Peyer's patch (tissue), 4 donors: ENCODE measurements around the gene CPT1C. TPM values are rescaled to one million over a fixed set of nuclear protein-coding genes. Genes with fewer than 3 reads are reported as not detected.

Experiments
- DNase-seq, 3 donors: peaks; one replicate each; pipeline ENCODE4 v3.0.0-alpha.2; 2017 to 2019
- H3K27ac ChIP-seq, 4 donors: fragments of 200-600 bp; sonication (generic); one replicate each; pipeline ENCODE4 v1.5.1; 2016 to 2019
- H3K27me3 ChIP-seq, 2 donors: fragments of 200-600 bp; sonication (generic); one replicate each; pipeline ENCODE4 v1.5.1; 2019
- H3K36me3 ChIP-seq, 3 donors: fragments of 200-600 bp; sonication (generic); one replicate each; pipeline ENCODE4 v1.5.1; 2016 to 2019
- H3K4me1 ChIP-seq, 4 donors: fragments of 200-600 bp; sonication (generic); one replicate each; pipeline ENCODE4 v1.5.1; 2016 to 2019
- H3K4me3 ChIP-seq, 4 donors: fragments of 200-600 bp; sonication (generic); 1 replicate in 3 of 4; 2 replicates in 1 of 4; pipeline ENCODE4 v1.5.1; 2016 to 2019; ENCODE audit warnings: mild to moderate bottlenecking in 1 of 4
- H3K9me3 ChIP-seq, 4 donors: fragments of 200-600 bp; sonication (generic); one replicate each; pipeline ENCODE4 v1.5.1; 2016 to 2019; ENCODE audit warnings: mild to moderate bottlenecking in 1 of 4
- POLR2A ChIP-seq, 2 donors: fragments of 450-650 bp; IDR thresholded peaks; one replicate each; pipeline ENCODE4 v1.5.1; 2017; ENCODE audit warnings: antibody characterized with exemption in 2 of 2, mild to moderate bottlenecking in 2 of 2, moderate library complexity in 2 of 2
- total RNA-seq, 4 donors: library from RNA; depleted of rRNA; stranded (reverse); fragments of >200 nt; gene quantifications; one replicate each; pipeline ENCODE4 v1.1.0, GENCODE V29; 2016
- TF ChIP-seq, protein P1 (sequence below), 6 experiments: fragments of 450-650 bp in 4 of 6; fragments of 200-600 bp in 2 of 6; sonication (generic) in 1 of 6; IDR thresholded peaks; one replicate each; pipeline ENCODE4 v1.5.1; 2017 to 2019; ENCODE audit warnings: antibody characterized with exemption in 6 of 6, mild to moderate bottlenecking in 3 of 6, moderate library complexity in 1 of 6

Gene CPT1C
- total RNA-seq, 4 donors from 2014 or later = 3.0 to 12.4 (median 5.6) TPM; not detected in 1

DNA sequence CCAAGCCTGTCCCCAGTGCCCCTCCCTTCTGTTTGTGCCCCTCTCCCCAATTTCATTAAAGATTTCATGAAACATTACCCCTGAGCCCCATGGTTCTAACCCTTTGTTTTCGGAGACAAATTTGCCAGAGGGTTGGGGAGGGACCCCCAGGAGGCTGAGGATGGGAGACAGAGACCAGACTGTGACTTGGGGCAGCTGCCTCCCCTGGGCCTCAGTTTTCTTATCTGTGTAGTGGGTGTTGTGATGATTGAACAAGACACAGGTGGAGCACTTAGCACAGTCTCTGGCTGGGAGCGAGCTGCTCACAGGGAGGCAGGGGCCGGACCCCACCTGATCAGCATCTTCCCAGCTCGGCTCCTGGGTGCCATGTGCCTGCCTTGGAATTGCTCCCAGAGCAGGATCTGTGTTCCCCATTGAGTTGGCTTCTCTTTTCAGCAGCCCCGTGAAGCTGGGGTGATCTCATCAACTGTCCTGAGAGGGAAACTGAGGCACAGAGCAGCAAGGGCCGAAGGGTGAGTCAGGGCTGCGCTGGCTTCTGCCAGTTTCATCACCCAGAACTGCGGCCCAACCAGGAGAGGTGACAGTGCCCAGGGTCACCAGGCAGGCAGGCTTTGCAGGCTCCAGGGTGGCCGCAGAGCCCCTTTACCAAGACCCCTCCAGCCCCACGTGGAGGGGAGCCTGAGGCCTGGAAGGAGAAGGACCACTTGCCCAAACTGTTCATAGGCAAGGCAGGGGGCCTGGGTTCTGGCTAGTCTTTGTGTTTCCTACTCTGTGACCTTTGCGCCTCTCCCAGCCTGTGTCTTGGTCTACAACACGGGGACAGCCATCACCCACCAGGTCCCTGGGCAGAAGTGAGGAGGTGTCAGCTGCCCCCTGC is 32.1 kb upstream of the CPT1C start:
- TF ChIP-seq, protein P1, sequence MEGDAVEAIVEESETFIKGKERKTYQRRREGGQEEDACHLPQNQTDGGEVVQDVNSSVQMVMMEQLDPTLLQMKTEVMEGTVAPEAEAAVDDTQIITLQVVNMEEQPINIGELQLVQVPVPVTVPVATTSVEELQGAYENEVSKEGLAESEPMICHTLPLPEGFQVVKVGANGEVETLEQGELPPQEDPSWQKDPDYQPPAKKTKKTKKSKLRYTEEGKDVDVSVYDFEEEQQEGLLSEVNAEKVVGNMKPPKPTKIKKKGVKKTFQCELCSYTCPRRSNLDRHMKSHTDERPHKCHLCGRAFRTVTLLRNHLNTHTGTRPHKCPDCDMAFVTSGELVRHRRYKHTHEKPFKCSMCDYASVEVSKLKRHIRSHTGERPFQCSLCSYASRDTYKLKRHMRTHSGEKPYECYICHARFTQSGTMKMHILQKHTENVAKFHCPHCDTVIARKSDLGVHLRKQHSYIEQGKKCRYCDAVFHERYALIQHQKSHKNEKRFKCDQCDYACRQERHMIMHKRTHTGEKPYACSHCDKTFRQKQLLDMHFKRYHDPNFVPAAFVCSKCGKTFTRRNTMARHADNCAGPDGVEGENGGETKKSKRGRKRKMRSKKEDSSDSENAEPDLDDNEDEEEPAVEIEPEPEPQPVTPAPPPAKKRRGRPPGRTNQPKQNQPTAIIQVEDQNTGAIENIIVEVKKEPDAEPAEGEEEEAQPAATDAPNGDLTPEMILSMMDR (IDR thresholded peaks at IDR 0.05) = no peak
- no peak for TF ChIP-seq POLR2A (IDR thresholded peaks at IDR 0.05)
- H3K9me3 ChIP-seq = no peaks in the 10 kb centered on the region
- no peak overlapping the region for H3K27ac ChIP-seq
- H3K4me3 ChIP-seq = no peak overlapping the region
- no peak for DNase-seq
- peaks cover 0 to 8% (median 7%) of the 10 kb centered on the region in 4 donors for H3K4me1 ChIP-seq
- H3K27me3 ChIP-seq = no peaks in the 10 kb centered on the region
- peaks cover 0 to 93% (median 0%) of the 10 kb centered on the region in 3 donors for H3K36me3 ChIP-seq

DNA sequence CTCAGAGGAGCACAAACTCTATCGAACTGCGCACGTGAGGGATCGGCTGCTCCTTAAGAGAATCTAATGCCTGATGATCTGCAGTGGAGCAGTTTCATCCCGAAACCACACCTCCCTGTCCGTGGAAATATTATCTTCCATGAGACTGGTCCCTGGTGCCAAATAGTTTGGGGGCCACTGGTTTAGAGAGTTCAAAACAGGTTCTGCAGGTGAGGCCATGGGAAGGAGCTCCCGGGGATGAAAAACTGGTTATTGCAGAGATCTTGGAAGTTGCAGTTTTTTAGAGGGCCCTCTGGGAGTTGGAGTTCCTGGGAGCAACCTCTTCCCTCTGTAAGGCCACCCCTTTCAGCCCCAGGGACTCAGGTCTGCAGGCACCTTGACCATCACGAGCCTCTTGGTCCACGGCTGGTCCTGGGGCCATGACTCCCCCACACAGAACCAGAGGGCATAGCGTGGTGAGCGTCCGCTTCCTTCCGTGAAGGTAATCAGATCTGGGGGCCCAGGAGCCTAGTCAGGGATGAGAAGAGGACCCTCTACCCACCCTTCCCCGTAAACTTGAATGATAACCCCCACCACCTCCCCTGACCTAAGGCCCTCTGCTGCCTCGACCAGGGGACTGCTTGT is 30.5 kb upstream of the CPT1C start:
- Histone ChIP-seq H3K4me3 (no peak overlapping the region), H3K36me3 (peaks cover 0 to 77% (median 0%) of the 10 kb centered on the region in 3 donors)

GRCh38 chr19:49662011-49662410 is 28.9 kb upstream of the CPT1C start:
- peaks cover 0 to 23% (median 16%) of the 10 kb centered on the region in 4 donors for H3K4me1 ChIP-seq
- no peak for DNase-seq
- H3K4me3 ChIP-seq = no peak overlapping the region
- H3K9me3 ChIP-seq = no peaks in the 10 kb centered on the region
- no peak for TF ChIP-seq POLR2A (IDR thresholded peaks at IDR 0.05)
- TF ChIP-seq, protein P1 (IDR thresholded peaks at IDR 0.05) = no peak
- H3K36me3 ChIP-seq = peaks cover 0 to 61% (median 0%) of the 10 kb centered on the region in 3 donors
- H3K27me3 ChIP-seq = no peaks in the 10 kb centered on the region
- H3K27ac ChIP-seq = no peak overlapping the region

More for the DNA sequence above, 30.5 kb upstream of the CPT1C start:
- no peak for DNase-seq
- TF ChIP-seq POLR2A (IDR thresholded peaks at IDR 0.05) = no peak
- TF ChIP-seq, protein P1 (IDR thresholded peaks at IDR 0.05) = no peak
- Histone ChIP-seq H3K4me1 (peaks cover 0 to 13% (median 9%) of the 10 kb centered on the region in 4 donors), H3K27me3 (no peaks in the 10 kb centered on the region), H3K9me3 (no peaks in the 10 kb centered on the region), H3K27ac (no peak overlapping the region)

DNA sequence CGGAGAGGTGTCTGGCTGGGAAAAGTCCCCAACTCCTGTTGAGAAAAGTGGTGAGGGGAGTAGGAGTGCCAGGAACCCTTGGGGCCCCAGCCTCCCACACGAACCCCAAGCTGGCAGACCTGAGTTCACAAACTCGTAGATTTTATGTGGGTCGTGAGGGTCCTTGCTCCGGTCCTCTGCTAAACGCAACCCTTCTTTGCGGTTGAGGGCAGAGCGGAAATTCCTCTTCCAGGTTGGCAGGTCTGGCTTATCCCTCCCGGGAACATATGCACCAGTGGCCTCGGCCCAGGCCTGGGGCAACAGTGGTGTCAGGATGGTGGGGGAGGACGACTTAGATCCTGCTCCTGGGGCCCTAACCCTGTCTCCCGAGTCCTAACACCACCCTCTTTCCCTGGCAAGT is 27.7 kb upstream of the CPT1C start:
- H3K27me3 ChIP-seq = no peaks in the 10 kb centered on the region
- no peak for DNase-seq
- peaks cover 0 to 49% (median 0%) of the 10 kb centered on the region in 3 donors for H3K36me3 ChIP-seq
- no peak overlapping the region for H3K4me3 ChIP-seq
- TF ChIP-seq, protein P1 (IDR thresholded peaks at IDR 0.05) = no peak
- TF ChIP-seq POLR2A (IDR thresholded peaks at IDR 0.05) = no peak
- peak overlapping the region in 3 of 4 donors; percentile 15 to 97 (median 92) for H3K27ac ChIP-seq
- H3K4me1 ChIP-seq = peaks cover 0 to 23% (median 16%) of the 10 kb centered on the region in 4 donors
- H3K9me3 ChIP-seq = no peaks in the 10 kb centered on the region

DNA sequence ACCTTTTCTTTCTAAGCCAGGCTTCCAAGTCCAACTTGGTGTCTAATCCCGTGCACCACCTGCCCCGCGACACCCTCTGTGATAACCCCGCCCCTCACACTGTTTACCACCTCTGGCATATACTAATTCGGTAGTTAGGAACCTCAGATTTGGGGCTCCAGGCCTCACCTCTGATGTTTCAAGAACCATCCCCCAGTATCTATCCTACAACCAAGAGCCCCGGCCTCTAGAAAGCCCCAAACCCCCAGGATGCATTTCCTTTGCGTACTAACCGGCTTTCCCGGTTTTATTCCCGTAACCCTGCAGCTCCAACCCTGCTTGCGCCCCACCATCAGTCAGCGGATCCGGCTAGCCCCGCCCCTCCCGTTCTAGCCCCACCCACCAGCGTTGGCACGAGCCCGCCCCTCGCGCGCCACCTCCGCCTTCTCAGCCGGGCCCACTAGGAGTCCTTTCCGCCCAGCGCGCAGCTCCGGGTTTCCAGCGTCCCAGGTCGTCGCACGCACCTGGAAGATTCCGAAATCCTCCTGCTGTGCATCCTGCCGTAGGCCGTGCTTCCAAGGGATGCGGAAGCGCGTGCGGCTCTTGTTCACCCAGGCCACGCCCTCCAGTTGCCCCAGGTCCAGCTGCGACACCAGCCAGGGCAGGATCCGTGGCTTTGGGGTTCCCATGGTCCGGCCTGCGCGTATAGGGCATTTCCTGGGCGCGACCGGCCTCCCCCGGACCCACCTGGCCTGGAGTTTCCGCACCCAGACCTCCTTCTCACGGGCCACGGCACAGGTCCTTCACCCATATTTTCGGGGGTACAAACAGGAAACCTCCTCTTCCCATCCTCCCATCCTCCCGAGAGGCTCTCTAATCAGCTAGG is 26.5 kb upstream of the CPT1C start:
- Histone ChIP-seq H3K4me1 (peaks cover 0 to 23% (median 16%) of the 10 kb centered on the region in 4 donors), H3K9me3 (no peaks in the 10 kb centered on the region), H3K4me3 (peak overlapping the region; percentile 64 to 98 (median 84)), H3K27ac (peak overlapping the region; percentile 80 to 97 (median 92)), H3K27me3 (no peaks in the 10 kb centered on the region), H3K36me3 (peaks cover 0 to 37% (median 0%) of the 10 kb centered on the region in 3 donors)
- TF ChIP-seq POLR2A (IDR thresholded peaks at IDR 0.05) = peak; percentile 48 to 72
- TF ChIP-seq, protein P1 (IDR thresholded peaks at IDR 0.05) = peak in 4 of 6 experiments; percentile 14 to 58 (median 51)
- DNase-seq = peak; percentile 96 to 97 (median 97)
